ENCODE measurements around the gene SLC25A13. TPM values are rescaled to one million over a fixed set of nuclear protein-coding genes. Genes with fewer than 3 reads are reported as not detected.

SLC25A13 gene
- total and polyA plus RNA-seq, 8 donors, result 20.2 to 41.2 (median 25.1) TPM

DNA sequence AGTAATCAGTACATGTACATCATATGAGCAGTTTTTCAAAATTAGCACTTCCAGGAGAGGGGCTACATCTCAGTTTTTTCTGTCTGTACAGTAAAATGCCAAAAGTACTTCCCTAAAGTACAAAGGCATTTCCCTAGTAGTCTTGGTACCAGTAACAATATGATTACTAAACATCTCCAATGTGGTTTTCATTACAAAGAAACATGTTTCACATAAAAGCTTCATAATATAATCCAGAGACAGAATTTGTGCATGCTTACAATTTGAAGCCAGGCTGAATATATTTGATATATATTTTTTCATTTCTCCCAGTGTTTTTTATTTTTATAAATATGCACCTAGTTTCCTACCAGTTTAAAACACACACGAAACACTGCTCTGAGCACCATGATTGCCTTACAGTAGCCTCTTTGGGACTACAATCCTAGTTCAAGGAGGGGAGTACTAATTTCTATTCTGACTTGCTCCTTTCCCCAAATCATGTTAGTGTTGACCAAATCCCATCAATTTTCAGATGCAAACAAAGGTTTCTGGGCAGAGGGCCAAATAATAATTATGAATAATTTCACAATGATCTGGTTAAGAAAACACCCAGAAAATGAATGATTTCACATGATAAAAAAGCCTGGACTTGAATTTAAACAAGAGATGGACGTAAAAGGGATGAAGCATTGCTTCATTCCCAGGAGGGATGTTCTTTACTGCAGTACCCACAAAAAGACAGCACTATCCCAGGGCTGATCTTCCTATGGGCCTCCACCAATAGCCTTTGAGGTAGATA lies 201.3 kb downstream of the SLC25A13 start:
- H3K4me1 ChIP-seq, result no peaks in the 10 kb centered on the region
- TF ChIP-seq, protein P1, sequence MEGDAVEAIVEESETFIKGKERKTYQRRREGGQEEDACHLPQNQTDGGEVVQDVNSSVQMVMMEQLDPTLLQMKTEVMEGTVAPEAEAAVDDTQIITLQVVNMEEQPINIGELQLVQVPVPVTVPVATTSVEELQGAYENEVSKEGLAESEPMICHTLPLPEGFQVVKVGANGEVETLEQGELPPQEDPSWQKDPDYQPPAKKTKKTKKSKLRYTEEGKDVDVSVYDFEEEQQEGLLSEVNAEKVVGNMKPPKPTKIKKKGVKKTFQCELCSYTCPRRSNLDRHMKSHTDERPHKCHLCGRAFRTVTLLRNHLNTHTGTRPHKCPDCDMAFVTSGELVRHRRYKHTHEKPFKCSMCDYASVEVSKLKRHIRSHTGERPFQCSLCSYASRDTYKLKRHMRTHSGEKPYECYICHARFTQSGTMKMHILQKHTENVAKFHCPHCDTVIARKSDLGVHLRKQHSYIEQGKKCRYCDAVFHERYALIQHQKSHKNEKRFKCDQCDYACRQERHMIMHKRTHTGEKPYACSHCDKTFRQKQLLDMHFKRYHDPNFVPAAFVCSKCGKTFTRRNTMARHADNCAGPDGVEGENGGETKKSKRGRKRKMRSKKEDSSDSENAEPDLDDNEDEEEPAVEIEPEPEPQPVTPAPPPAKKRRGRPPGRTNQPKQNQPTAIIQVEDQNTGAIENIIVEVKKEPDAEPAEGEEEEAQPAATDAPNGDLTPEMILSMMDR (IDR thresholded peaks at IDR 0.05), result no peak
- no peak for DNase-seq
- H3K27me3 ChIP-seq, result no peaks in the 10 kb centered on the region
- no peaks in the 10 kb centered on the region for H3K9me3 ChIP-seq
- ATAC-seq, result no peak
- H3K4me3 ChIP-seq, result no peak overlapping the region
- peaks cover 0 to 36% of the 10 kb centered on the region in 2 donors for H3K36me3 ChIP-seq
- H3K27ac ChIP-seq, result no peak overlapping the region
- intact Hi-C loops (cut with DNase I), result no loop called here

DNA sequence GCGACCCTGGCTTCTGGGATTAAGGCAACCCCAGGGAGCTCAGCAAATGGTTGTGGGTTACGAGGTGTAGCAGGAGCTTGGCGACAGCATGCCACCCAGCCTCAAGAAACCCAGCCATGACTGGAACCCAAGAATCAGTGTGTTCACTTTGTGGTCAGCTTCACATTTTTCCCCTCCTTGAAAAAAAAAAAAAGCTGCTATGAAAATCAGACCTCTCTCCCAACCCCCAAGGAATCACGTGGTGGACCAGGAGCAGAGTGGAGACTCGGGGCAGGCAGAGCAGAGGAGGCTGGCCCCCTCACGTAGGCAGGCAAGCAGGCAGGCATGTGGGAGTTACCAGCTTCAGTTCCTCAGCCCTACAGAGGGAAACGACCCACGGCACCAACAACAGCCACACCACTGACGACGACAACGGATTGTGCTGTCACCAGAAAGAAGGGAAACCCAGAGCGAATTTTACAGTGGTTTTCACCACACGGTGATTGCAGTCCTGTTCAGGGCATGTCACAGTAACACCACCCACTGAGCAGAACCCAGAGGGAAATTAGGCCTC lies 203.4 kb downstream of the SLC25A13 start:
- ATAC-seq (no peak), DNase-seq (no peak)
- no peaks in the 10 kb centered on the region for H3K27me3 ChIP-seq
- H3K27ac ChIP-seq, result no peak overlapping the region
- TF ChIP-seq, protein P1 (IDR thresholded peaks at IDR 0.05), result no peak
- H3K36me3 ChIP-seq, result peaks cover 0 to 32% of the 10 kb centered on the region in 2 donors
- intact Hi-C loops (cut with DNase I), result no loop called here
- no peaks in the 10 kb centered on the region for H3K9me3 ChIP-seq
- H3K4me3 ChIP-seq, result no peak overlapping the region
- no peaks in the 10 kb centered on the region for H3K4me1 ChIP-seq

DNA sequence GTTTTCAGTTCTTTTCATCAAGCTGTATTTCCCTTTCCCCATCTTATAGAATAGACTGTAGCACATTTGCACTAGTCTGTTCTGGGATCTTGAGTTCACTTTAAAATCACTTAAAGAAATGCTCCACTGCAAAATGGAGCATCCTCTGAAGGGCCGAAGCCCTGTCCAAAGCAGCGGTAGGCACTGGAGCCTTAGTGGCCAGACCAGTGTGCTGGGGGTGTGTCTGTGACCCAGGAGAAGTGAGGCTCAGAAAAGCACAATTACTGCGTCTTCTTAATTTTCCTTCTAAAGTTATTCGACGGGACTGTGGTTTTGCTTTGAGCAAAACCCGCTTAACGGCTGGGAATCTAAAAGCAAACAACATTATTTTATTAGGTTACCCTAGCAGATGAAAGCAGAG lies 205.7 kb downstream of the SLC25A13 start:
- H3K9me3 ChIP-seq, result peaks cover 0 to 2% of the 10 kb centered on the region in 2 donors
- no peak overlapping the region for H3K27ac ChIP-seq
- no peaks in the 10 kb centered on the region for H3K27me3 ChIP-seq
- ATAC-seq (no peak), DNase-seq (no peak)
- H3K4me3 ChIP-seq, result no peak overlapping the region
- H3K4me1 ChIP-seq, result no peaks in the 10 kb centered on the region
- intact Hi-C loops (cut with DNase I), result no loop called here
- peaks cover 0 to 19% of the 10 kb centered on the region in 2 donors for H3K36me3 ChIP-seq
- TF ChIP-seq, protein P1 (IDR thresholded peaks at IDR 0.05), result no peak

DNA sequence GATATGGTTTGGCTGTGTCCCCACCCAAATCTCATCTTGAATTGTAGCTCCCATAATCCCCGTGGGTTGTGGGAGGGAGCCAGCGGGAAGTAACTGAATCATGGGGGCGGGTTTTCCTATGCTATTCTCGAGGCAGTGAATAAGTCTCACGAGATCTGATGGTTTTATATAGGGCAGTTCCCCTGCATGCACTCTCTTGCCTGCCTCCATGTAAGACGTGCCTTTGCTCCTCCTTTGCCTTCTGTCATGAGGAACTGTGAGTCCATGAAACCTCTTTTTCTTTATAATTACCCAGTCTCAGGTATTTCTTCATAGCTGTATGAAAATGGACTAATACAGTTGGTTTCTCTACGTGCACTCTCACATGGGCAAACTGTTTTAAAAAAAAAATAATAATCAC lies 207.7 kb downstream of the SLC25A13 start:
- Histone ChIP-seq H3K9me3 (peaks cover 0 to 2% of the 10 kb centered on the region in 2 donors), H3K4me1 (no peaks in the 10 kb centered on the region), H3K27ac (no peak overlapping the region), H3K27me3 (no peaks in the 10 kb centered on the region), H3K36me3 (no peaks in the 10 kb centered on the region), H3K4me3 (no peak overlapping the region)
- TF ChIP-seq, protein P1 (IDR thresholded peaks at IDR 0.05), result no peak
- intact Hi-C loops (cut with DNase I), result no loop called here
- DNase-seq (no peak), ATAC-seq (no peak)

DNA sequence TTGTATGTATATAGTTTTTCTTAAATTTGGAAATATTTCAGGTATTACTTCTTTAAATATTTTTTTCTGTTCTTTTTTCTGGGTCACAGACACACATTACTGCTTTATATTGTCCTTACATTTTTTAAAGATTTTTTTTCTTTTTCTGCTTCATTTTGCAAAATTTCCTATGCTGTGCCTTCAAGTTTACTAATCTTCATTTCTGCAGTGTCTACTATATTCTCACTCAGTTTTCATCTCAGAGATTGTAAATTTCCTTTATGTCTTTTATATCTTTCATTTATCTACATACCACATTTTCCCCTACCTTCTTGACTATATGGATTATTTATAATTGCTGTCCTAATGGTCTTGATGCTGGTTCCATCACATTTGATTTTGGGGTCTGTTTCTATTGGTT lies 210.5 kb downstream of the SLC25A13 start:
- Histone ChIP-seq H3K27me3 (no peaks in the 10 kb centered on the region), H3K27ac (no peak overlapping the region), H3K4me3 (no peak overlapping the region), H3K36me3 (no peaks in the 10 kb centered on the region), H3K9me3 (peaks cover 0 to 2% of the 10 kb centered on the region in 2 donors), H3K4me1 (no peaks in the 10 kb centered on the region)
- TF ChIP-seq, protein P1 (IDR thresholded peaks at IDR 0.05), result no peak
- no peak for ATAC-seq
- intact Hi-C loops (cut with DNase I), result no loop called here
- no peak for DNase-seq

All from left lung (tissue), 10 donors.